Tongue (tissue), 2 donors: Measurements from ENCODE around the gene FAM222B. TPM values are rescaled to one million over a fixed set of nuclear protein-coding genes. Genes with fewer than 3 reads are reported as not detected.
A peak's percentile ranks its signal among the peaks of the same experiment; 100 is the strongest.
"Not testable (repeated sequence)": the region's sequence is repeated elsewhere in the genome, so short reads cannot be mapped to it uniquely, and the experiment has no call there.

Experiments used
- DNase-seq: peaks from one replicate; pipeline ENCODE4 v3.0.0-alpha.2; 2015
- total RNA-seq: library from RNA; depleted of rRNA; stranded (reverse); fragments of >200 nt; gene quantifications from one replicate; pipeline ENCODE4 v1.2.3, GENCODE V29; 2014

The FAM222B gene
- total RNA-seq, 1 donor from 2014 or later = 3.2 TPM

DNA sequence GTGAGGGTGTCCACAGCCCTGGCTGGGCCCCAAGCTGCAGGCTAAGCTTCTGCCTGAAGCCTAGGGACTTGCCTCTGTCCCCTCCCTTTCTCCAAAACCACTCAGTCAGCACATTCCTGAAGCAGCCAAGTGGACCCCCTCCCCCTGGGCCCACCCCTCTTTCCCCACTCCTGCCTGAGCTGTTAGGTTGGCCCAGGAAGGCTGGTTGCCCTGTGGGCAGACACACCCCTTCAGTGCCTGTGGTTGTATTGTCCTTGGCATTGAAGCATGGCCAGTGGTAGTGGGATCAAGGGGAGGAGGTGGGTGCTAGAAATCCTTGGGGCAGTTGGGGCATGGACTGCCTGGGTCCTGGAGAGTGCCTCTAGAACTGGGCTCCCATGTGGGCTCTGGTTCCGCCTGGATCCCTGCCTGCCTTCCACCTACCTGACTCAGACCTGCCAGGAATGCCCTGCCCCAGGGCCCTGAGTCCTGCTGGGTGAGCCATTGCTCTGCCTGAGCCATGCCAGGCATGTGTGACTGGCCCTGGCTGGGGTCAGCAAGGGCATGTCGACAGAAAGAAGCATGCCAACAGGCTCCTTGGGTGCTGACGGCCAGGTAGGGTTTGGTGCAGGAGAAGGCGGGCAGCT, 96.7 kb downstream of the FAM222B start:
- DNase-seq = no peak

DNA sequence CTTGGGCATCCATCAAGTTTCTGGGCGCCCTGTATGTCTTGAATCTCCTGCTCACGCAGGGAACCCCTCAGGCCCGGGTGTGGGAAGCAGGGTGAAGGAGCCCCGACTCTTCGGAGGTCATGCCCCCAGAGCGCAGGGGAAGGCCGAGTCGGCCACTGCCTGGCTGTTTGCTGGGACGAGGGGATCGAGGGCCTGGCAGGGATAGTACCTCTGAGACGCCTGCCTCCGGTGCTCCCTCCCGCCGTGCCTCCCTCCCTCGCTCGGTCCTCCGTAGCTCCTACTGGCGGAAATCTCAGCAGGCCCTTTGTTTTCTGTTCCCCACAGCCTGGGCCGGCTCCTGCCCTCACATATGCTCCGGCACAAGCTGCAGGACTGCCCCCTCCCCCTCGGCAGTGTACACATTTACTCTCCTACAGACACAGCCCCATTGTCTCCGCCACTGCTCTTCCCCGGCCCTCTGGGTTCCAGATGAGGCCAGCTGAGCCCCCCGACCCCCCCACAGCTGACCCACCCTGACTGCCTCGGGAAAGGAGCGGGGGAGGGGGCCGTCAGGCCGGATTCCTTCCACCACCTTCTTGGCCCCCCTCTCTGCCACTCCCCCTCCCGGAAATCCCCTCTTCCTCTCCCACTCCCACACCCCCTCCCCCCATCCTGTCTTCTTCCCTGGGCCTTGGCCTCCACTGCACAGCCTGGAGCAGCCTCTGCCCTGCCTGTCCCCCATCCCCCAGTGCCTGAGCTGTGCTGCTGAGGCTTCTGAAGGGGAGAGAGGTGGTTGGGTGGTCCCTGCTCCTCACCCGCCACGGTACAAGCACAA, 97.4 kb downstream of the FAM222B start:
- DNase-seq = peak; percentile 85

DNA sequence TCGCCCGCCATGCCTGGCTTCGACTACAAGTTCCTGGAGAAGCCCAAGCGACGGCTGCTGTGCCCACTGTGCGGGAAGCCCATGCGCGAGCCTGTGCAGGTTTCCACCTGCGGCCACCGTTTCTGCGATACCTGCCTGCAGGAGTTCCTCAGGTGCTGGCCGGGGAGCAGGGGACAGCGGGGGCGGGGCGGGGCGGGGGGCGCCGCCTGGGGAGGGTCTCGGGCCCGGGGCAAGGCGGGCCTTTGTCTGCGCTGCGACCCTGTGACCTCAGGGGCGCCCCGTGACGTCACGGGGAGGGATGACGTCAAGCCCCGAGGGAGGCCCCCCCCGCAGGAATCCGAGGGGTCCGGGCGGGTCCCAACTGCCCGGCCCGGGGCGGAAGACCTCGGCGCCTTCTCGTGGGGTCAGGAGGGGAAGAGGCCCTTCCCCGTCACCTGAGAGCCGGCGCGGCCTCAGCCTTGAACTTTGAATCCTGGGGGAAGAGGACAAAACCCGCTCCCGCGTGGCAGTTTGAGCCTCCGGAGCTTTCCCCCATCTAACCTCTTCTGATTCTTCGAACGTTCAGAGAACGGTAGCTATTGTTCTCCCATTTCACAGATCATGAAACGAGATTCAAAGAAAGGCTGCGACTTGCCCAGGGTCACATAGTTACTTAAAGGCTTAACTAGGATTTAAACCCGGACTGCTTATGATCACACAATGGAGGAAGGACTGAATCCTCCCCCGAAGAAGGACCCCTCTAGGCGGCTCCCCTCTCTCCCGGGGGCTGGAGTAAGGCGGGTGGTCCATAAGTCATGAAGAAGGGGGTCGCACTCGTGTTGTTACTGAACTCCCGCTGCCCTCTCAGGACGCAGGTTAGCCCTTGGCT, 98.3 kb downstream of the FAM222B start:
- DNase-seq = peak; percentile 74

DNA sequence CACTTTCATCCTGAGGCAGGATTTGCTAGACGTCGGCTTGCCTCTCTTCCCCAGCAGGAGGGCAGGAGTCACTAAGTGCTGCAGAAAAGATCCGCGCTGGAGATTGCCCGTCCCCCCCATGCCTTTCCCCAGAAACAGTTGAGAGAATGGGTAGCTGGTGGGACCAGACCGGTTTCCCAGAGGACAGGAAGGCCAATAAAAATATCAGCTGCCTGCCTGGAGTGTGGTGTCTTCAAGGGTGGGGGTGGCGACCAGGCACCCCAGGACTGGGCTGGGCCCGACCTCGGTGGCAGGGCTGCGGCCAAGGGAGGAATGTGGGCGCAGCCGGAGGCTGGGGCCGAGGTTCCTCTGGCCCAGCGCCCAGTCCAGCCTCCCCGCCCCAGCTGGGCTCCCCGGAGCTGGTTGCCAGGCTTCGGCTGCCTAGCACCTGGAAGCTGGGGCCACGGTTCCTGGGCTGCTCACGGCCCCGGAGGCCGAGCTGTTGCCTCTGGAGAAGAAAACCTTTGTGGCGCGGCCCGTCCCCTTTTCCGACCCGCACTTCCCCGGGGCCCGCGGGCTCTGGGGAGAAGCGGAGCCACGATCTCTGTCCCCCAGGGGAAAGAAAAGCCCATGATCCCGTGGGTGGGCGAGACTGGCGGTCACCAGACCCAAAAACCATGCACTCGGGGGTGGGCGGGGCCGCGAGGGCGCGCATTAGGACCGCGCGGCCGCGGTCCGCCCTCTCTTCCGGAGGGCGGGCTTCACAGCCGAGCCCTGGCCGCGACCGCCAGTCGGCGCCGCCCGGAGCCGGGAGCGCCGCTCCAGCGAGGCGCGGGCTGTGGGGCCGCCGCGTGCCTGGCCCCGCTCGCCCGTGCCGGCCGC, 99.1 kb downstream of the FAM222B start, which contains the start of gene TRAF4:
Gene TRAF4, plus strand, starts transcription at position 769 of the 861 bp plus-strand sequence. CDS start 102 bp downstream, outside the sequence.
- DNase-seq = peak; percentile 94

DNA sequence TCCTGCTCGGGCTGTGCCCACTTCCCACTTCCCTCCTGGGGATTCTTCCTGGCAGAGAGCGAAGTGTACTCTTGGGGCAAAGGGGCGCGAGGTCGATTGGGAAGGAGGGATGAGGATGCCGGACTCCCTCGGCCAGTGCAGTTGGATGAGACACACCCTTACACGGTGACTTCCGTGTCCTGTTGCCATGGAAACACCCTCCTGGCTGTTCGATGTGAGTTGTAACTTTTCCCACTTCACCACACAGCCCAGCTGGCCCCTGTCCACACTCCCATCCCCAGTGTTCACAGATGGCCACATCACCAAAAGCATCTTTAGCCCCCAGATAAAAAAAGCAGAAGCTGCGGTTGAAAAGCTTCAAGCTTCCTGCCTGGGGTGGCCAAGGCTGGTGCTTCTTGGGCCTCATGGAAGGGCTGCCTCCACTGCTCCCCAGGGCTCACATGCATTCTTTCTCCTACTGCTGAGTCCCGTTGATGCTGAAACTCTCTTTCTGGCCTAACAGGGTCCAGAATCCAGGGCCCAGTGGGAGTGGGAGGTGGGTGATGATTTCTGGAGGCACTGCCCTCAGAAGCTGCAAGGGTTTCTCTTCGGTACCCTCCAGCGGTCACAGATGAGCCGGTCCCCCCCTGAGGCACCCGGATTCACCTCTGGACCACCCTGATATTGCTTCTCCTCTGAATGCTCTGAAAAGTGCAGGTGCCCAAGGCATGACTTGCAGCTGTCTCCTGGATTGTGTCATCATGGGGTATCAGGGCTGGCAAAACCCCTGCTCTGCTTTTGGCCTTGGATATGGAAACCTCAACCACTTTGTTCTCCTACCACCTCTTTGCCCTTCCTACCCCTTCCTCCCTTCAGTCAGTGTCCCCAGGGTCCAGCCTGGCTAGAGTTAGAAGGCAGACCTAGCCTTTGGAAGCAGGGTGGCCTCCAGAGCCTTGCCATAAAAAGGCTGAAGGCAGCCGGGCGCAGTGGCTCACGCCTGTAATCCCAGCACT, 100.9 kb downstream of the FAM222B start:
- DNase-seq = no peak

- no peak for DNase-seq
These were observed 101.9 kb downstream of the FAM222B start for GRCh38 chr17:28740406-28741357.

DNA sequence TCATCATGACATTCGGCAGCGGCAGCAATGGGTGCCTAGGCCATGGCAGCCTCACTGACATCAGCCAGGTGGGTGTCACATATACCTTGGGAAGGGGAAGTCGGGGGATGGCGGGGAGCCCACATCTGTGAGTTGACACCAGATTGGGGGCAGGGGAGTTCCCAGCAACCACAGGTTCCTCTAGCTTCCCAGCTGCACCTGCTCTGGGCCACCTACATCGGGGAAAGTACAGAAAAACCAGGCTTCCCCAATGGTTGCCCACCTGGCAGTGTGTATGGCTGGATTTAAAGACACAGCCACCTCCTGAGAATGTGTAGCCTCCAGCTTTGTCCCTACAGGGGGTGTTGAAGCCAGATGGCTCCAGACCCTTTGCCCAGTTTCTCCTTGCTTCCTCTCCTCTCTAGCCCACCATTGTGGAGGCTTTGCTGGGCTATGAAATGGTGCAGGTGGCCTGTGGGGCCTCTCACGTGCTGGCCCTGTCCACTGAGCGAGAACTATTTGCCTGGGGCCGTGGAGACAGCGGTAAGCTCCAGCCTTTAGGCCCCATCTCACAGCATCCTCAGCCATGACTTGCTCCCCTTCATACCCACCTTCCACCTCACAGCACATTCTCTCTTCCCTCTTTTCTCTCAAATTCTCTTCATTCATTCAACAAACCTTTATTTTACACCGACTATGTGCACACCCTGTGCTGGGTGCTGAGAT, 103.8 kb downstream of the FAM222B start:
- no peak for DNase-seq

DNA sequence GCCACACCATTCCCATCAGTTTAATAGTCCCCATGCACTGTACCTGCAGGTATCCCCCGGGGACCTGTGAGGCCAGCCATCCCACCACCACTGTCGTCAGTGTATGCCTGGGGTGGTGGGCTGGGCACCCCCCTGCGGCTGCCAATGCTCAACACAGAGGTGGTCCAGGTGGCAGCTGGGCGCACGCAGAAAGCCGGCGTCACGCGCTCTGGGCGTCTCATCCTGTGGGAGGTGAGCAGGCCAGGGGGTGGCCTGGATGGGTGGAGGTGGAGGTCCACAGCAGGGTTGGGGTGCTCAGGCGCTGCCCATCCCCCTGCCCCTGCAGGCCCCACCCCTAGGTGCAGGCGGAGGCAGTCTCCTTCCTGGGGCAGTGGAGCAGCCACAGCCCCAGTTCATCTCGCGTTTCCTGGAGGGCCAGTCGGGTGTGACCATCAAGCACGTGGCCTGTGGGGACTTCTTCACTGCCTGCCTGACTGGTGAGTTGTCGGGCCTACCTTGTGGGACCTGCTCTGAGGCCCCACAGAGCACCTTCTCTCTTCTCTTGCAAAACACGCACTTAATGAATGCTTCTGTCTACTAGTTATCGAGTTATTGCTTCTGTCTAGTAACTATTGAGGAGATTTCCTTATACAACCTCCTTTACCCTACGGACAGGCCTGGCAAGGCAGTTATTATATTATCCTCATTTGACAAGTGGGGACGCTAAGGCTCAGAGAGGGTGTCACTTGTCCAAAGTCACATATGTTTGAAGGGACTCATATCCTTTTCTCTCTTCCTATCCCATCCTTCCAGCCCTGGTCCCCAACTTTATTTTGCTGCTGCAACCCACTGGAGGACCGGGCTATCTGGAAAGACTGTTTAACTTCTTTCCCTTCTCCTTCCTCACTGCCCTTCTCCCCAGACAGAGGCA, 104.6 kb downstream of the FAM222B start:
- DNase-seq = no peak

DNA sequence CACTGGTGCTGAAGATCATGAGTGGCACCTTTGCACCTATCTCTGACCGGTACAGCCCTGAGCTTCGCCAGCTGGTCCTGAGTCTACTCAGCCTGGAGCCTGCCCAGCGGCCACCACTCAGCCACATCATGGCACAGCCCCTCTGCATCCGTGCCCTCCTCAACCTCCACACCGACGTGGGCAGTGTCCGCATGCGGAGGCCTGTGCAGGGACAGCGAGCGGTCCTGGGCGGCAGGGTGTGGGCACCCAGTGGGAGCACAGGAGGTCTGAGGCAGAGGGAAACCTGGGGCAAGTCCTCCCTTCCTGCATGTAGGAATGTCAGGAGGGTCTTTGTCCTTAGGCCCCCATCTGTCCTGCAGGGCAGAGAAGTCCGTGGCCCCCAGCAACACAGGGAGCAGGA, 105.3 kb downstream of the FAM222B start:
- DNase-seq = no peak

DNA sequence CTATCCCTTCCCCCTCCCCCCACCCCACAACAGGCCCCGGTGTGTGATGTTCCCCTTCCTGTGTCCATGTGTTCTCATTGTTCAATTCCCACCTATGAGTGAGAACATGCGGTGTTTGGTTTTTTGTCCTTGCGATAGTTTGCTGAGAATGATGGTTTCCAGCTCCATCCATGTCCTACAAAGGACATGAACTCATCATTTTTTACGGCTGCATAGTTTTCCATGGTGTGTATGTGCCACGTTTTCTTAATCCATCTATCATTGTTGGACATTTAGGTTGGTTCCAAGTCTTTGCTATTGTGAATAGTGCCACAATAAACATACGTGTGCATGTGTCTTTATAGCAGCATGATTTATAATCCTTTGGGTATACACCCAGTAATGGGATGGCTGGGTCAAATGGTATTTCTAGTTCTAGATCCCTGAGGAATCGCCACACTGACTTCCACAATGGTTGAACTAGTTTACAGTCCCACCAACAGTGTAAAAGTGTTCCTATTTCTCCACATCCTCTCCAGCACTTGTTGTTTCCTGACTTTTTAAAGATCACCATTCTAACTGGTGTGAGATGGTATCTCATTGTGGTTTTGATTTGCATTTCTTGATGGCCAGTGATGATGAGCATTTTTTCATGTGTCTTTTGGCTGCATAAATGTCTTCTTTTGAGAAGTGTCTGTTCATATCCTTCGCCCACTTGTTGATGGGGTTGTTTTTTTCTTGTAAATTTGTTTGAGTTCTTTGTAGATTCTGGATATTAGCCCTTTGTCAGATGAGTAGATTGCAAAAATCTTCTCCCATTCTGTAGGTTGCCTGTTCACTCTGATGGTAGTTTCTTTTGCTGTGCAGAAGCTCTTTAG, 106.4 kb downstream of the FAM222B start:
- DNase-seq = not testable (repeated sequence)

DNA sequence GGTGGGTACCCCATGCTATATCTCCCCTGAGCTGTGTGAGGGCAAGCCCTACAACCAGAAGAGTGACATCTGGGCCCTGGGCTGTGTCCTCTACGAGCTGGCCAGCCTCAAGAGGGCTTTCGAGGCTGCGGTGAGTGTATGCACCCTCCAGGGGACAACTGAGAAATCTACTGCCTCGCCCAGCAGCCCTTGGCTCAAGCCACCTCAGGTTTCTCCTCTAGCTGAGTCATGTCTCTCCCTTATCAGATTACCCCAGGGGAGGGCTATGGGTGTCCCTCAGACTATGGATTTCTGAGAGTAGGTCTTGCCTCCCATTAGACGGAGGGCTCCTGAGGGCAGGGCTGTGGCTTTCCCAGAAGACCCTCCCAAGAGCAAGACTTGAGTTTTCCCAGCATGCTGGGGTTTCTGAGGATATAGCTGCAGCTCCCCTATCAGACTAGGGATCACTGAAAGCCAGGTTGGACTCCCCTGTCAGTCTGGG, 107.3 kb downstream of the FAM222B start:
- no peak for DNase-seq

GRCh38 chr17:28734712-28735241, 107.8 kb downstream of the FAM222B start:
- no peak for DNase-seq

DNA sequence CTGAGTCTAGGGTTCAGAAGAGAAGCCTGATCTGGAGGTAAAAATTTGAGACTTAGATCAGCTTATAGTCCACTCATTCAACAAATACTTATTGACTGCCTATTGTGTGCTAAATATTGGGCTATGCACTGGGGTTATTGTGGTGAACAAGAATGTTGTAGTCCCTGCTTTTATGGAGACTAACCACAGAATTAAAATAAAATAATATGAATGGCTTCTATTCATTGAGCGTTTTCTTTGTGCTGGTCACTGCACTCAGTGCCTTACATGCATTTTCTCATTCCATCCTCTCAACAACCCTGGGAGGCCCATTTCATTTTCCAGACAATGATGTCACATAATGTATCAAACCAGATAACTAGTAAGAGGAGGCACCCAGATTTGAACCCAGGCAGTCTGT, 109.2 kb downstream of the FAM222B start:
- no peak for DNase-seq

DNA sequence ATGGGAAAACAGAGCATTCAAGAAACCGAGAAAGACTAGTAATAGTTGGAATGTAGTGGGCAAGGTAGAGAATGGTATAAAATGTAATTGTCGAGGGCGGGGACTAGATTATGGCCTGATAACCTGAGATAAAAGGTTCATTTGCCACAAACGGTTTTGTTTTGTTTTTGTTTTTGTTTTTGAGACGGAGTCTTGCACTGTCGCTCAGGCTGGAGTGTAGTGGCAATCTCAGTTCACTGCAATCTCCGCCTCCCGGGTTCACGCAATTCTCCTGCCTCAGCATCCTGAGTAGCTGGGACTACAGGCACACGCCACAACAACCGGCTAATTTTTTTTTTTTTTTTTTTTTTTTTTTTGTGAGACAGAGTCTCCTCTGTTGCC, 112.7 kb downstream of the FAM222B start:
- DNase-seq = no peak

DNA sequence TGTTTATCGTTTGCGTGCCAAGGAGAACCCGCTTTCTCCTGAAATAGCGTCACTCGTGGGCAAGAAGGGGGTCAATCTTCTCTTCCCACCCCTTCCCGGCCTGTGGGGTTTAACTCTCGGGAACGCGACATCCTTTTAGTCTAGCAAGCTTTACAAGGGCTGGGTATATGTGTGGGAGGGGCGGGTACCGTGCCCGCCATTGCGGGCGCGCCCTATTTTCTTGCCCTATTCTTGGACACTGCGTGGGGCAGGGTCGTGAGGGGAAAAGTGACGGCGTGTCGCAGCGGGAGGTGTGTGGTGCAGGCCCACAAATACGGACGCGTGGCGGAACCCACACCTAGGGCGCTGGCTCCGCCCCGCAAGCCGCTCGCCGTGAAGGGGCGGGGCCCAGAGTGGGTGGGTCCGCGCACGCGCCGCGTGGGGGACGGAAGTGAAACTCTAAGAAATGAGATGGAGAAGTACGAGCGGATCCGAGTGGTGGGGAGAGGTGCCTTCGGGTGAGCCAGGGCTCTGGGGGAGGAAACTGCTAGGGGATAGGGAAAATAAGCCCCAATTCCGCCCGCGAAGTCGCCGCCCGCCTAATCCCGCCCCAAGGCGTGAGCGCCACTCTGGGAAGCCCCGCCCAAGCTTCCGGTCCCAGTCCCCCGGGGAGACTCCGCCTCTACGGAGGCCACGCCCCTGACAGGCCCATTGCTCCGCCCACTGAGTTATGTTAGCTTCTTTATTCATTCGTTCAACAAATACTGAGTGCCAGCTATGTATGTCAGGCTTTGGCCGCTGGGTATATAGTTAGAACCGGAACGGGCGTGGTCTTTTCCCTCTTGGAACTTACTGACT, 114.0 kb downstream of the FAM222B start, which contains the start of gene NEK8:
Gene NEK8, plus strand, starts transcription at position 425 of the 837 bp plus-strand sequence. Its CDS starts 26 bp downstream, at position 451.
- peak; percentile 98 for DNase-seq
